Measurements from ENCODE around the gene CDH7. TPM values are rescaled to one million over a fixed set of nuclear protein-coding genes. Genes with fewer than 3 reads are reported as not detected.

Gene CDH7
- total RNA-seq, 3 donors from 2014 or later (not counting 1 experiment from before 2014, with no cell fraction given), result not detected

DNA sequence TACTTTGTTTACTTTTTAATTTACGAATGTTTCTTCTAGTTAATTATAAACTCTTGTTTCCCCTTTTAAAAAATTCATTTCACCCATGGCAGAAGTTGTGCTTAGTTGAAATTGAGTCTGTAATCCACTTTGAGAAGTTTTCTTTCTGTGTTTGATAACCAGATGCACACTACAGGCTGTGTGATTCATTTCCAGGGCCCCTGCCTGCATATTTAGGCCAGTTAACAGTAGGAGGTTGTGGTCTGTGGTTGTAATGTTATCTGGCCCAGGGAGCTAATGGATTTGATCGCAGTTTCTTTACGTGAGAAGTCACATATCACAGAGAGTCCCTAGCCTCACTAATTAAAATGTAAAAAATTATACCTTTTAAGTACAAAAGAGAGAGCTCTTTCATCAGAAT, 3.3 kb downstream of the CDH7 start:
- Mint-ChIP-seq H3K36me3 (peaks cover 12% of the 10 kb centered on the region), H3K27ac (no peak overlapping the region), H3K27me3 (ENCODE audit: low read depth in 2 of 2) (peaks cover 0 to 12% of the 10 kb centered on the region in 2 donors), H3K4me3 (no peak overlapping the region), H3K9me3 (peaks cover 4 to 5% of the 10 kb centered on the region in 2 donors), H3K4me1 (no peaks in the 10 kb centered on the region)
- Histone ChIP-seq H3K9me3 (ENCODE audit: control insufficient read depth, insufficient read depth, low read length) (no peaks in the 10 kb centered on the region), H3K27me3 (ENCODE audit: control insufficient read depth, insufficient read depth, low read length) (peaks cover 3% of the 10 kb centered on the region), H3K27ac (ENCODE audit: low read length) (no peak overlapping the region), H3K4me1 (ENCODE audit: control insufficient read depth, insufficient read depth, low read length) (no peaks in the 10 kb centered on the region), H3K36me3 (ENCODE audit: control insufficient read depth, insufficient read depth, low read length) (no peaks in the 10 kb centered on the region), H3K4me3 (ENCODE audit: low read length) (no peak overlapping the region)
- no CpG with 5 or more reads among the region's 3 CpGs for WGBS (ENCODE audit: insufficient coverage)
- no peak for DNase-seq
- TF ChIP-seq, protein P1, sequence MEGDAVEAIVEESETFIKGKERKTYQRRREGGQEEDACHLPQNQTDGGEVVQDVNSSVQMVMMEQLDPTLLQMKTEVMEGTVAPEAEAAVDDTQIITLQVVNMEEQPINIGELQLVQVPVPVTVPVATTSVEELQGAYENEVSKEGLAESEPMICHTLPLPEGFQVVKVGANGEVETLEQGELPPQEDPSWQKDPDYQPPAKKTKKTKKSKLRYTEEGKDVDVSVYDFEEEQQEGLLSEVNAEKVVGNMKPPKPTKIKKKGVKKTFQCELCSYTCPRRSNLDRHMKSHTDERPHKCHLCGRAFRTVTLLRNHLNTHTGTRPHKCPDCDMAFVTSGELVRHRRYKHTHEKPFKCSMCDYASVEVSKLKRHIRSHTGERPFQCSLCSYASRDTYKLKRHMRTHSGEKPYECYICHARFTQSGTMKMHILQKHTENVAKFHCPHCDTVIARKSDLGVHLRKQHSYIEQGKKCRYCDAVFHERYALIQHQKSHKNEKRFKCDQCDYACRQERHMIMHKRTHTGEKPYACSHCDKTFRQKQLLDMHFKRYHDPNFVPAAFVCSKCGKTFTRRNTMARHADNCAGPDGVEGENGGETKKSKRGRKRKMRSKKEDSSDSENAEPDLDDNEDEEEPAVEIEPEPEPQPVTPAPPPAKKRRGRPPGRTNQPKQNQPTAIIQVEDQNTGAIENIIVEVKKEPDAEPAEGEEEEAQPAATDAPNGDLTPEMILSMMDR (IDR thresholded peaks at IDR 0.05), result no peak
- intact Hi-C loops (cut with micrococcal nuclease), result no loop called here
- no peak for ATAC-seq

DNA sequence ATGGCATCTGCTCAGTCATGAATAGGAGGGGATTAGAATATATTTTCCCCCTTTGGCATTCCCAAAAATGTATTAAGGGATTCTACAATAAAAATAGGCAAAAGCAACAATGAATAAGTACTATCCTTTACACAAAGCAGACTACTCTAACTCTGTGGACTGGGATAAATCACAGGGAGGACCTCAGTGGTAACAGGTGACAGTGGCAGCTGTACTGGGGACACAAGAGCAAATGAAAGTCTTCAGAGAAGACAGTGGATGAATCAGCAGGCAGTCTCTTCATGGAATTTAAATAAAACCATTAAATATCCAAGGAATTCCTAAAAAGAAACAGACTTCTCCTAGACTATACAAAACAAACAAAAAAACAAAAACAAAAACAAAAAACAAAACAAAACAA, 4.8 kb downstream of the CDH7 start:
- DNase-seq (no peak), ATAC-seq (no peak)
- no peak overlapping the region for H3K4me3 ChIP-seq (ENCODE audit: low read length)
- intact Hi-C loops (cut with micrococcal nuclease), result no loop called here
- TF ChIP-seq, protein P1 (IDR thresholded peaks at IDR 0.05), result no peak
- H3K36me3 ChIP-seq (ENCODE audit: control insufficient read depth, insufficient read depth, low read length), result no peaks in the 10 kb centered on the region
- H3K4me3 Mint-ChIP-seq, result no peak overlapping the region
- no peaks in the 10 kb centered on the region for H3K4me1 ChIP-seq (ENCODE audit: control insufficient read depth, insufficient read depth, low read length)
- peaks cover 4 to 5% of the 10 kb centered on the region in 2 donors for H3K9me3 Mint-ChIP-seq
- H3K9me3 ChIP-seq (ENCODE audit: control insufficient read depth, insufficient read depth, low read length), result no peaks in the 10 kb centered on the region
- H3K27ac ChIP-seq (ENCODE audit: low read length), result no peak overlapping the region
- H3K4me1 Mint-ChIP-seq, result no peaks in the 10 kb centered on the region
- H3K27ac Mint-ChIP-seq, result no peak overlapping the region
- peaks cover 0 to 4% of the 10 kb centered on the region in 2 donors for H3K27me3 Mint-ChIP-seq (ENCODE audit: low read depth in 2 of 2)
- H3K36me3 Mint-ChIP-seq, result peaks cover 12% of the 10 kb centered on the region
- H3K27me3 ChIP-seq (ENCODE audit: control insufficient read depth, insufficient read depth, low read length), result peaks cover 3% of the 10 kb centered on the region

DNA sequence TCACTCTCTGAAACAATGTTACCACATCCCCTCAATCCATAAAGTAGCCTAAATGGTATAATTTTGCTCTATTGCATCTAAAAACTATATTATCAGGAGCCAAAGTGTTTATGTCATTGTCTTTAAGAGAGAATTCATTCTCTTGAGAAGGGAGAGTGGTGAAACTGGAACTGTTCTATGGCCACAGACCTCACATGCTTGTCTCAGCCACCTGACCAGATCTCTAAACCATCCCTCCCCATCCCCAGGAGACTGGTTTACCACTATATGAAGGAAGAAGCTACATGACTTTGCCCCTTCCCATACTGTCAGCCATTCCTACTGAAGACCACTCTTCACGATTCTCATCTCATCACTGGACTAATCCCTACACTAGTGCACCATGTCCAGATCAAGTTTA, 9.6 kb downstream of the CDH7 start:
- no peak overlapping the region for H3K27ac ChIP-seq (ENCODE audit: low read length)
- ATAC-seq, result no peak
- no peak overlapping the region for H3K4me3 ChIP-seq (ENCODE audit: low read length)
- Mint-ChIP-seq H3K27ac (no peak overlapping the region), H3K9me3 (peaks cover 6 to 10% of the 10 kb centered on the region in 2 donors), H3K27me3 (ENCODE audit: low read depth in 2 of 2) (no peaks in the 10 kb centered on the region), H3K36me3 (no peaks in the 10 kb centered on the region), H3K4me1 (no peaks in the 10 kb centered on the region), H3K4me3 (no peak overlapping the region)
- H3K9me3 ChIP-seq (ENCODE audit: control insufficient read depth, insufficient read depth, low read length), result no peaks in the 10 kb centered on the region
- intact Hi-C loops (cut with micrococcal nuclease), result no loop called here
- TF ChIP-seq, protein P1 (IDR thresholded peaks at IDR 0.05), result no peak
- no peaks in the 10 kb centered on the region for H3K27me3 ChIP-seq (ENCODE audit: control insufficient read depth, insufficient read depth, low read length)
- no peaks in the 10 kb centered on the region for H3K36me3 ChIP-seq (ENCODE audit: control insufficient read depth, insufficient read depth, low read length)
- no peaks in the 10 kb centered on the region for H3K4me1 ChIP-seq (ENCODE audit: control insufficient read depth, insufficient read depth, low read length)
- 72% methylated on average over 1 of the region's 1 CpG for WGBS (ENCODE audit: insufficient coverage)
- DNase-seq, result no peak

DNA sequence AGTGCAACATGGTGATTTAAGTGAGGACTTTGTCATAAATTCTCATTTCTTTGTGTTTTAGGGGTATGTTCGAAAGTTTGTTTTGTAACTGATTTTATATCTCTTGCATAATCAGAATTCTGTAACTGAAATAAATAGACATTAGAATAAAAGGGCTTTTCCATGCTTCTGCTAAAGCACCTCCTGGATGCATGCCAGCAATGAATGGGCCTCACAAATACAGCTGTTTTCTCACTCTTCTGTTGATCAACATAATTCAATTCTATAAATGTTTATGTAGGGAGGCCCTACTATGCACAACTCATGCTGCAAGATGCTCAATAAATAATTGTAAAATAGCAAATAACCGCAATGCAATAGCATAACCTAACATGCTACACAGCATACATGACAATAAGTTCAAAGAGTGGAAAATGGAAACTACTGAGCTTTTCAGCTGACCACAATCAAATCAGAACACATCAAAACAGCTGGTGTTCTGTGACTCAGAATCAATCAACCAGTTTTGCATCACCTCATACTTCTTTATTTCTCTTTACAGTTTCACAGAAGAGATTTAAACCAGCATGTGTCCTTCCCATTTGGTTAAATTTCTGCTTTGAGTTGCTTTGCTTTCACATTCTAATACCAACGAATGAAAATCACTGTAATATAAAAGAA, 11.0 kb downstream of the CDH7 start:
- Histone ChIP-seq H3K4me1 (ENCODE audit: control insufficient read depth, insufficient read depth, low read length) (no peaks in the 10 kb centered on the region), H3K27ac (ENCODE audit: low read length) (no peak overlapping the region), H3K9me3 (ENCODE audit: control insufficient read depth, insufficient read depth, low read length) (no peaks in the 10 kb centered on the region), H3K4me3 (ENCODE audit: low read length) (no peak overlapping the region), H3K36me3 (ENCODE audit: control insufficient read depth, insufficient read depth, low read length) (no peaks in the 10 kb centered on the region), H3K27me3 (ENCODE audit: control insufficient read depth, insufficient read depth, low read length) (no peaks in the 10 kb centered on the region)
- no peaks in the 10 kb centered on the region for H3K36me3 Mint-ChIP-seq
- TF ChIP-seq, protein P1 (IDR thresholded peaks at IDR 0.05), result no peak
- no peak overlapping the region for H3K27ac Mint-ChIP-seq
- no peak for ATAC-seq
- 90% methylated on average over 1 of the region's 3 CpGs for WGBS (ENCODE audit: insufficient coverage)
- DNase-seq, result no peak
- no peak overlapping the region for H3K4me3 Mint-ChIP-seq
- H3K9me3 Mint-ChIP-seq, result peaks cover 6 to 8% of the 10 kb centered on the region in 2 donors
- H3K27me3 Mint-ChIP-seq (ENCODE audit: low read depth in 2 of 2), result no peaks in the 10 kb centered on the region
- intact Hi-C loops (cut with micrococcal nuclease), result no loop called here
- no peaks in the 10 kb centered on the region for H3K4me1 Mint-ChIP-seq

Measured in natural killer cell (primary cell).